Measurements from ENCODE around the gene OSER1.

OSER1 gene

GRCh38 chr20:44223721-44224120 lies 13.2 kb upstream of the OSER1 start:
- no peak for DNase-seq

GRCh38 chr20:44222633-44223368 lies 12.2 kb upstream of the OSER1 start:
- DNase-seq: no peak

GRCh38 chr20:44222027-44222426 lies 11.5 kb upstream of the OSER1 start:
- DNase-seq: no peak

GRCh38 chr20:44221368-44221954 lies 10.9 kb upstream of the OSER1 start:
- no peak for DNase-seq

GRCh38 chr20:44219791-44220190 lies 9.2 kb upstream of the OSER1 start:
- DNase-seq: no peak

- DNase-seq: no peak
These were observed 8.7 kb upstream of the OSER1 start for GRCh38 chr20:44219170-44219730.

GRCh38 chr20:44218446-44218845 lies 7.9 kb upstream of the OSER1 start:
- DNase-seq: no peak

- DNase-seq: peak; percentile 93
These were observed 6.9 kb upstream of the OSER1 start for GRCh38 chr20:44217342-44218092.

- DNase-seq: peak; percentile 85
These were observed 4.6 kb upstream of the OSER1 start for GRCh38 chr20:44215125-44215524.

- DNase-seq: no peak
These were observed 2.2 kb upstream of the OSER1 start for GRCh38 chr20:44212792-44213191.

- peak; percentile 71 for DNase-seq
These were observed 837 bp upstream of the OSER1 start for GRCh38 chr20:44211177-44212039.

- DNase-seq: peak; percentile 64
These were observed 725 bp downstream of the OSER1 start for GRCh38 chr20:44209686-44210405.

GRCh38 chr20:44208770-44209169 lies 1.8 kb downstream of the OSER1 start:
- DNase-seq: peak; percentile 21

- no peak for DNase-seq
These were observed 2.4 kb downstream of the OSER1 start for GRCh38 chr20:44208165-44208564.

- no peak for DNase-seq
These were observed 3.3 kb downstream of the OSER1 start for GRCh38 chr20:44207126-44207723.

GRCh38 chr20:44206132-44206531 lies 4.4 kb downstream of the OSER1 start:
- no peak for DNase-seq

- DNase-seq: peak; percentile 23
These were observed 5.7 kb downstream of the OSER1 start for GRCh38 chr20:44204832-44205215.

- DNase-seq: peak; percentile 93
These were observed 6.3 kb downstream of the OSER1 start for GRCh38 chr20:44204156-44204831.

- no peak for DNase-seq
These were observed 7.4 kb downstream of the OSER1 start for GRCh38 chr20:44203161-44203560.

GRCh38 chr20:44200983-44201382 lies 9.6 kb downstream of the OSER1 start:
- no peak for DNase-seq

- no peak for DNase-seq
These were observed 10.2 kb downstream of the OSER1 start for GRCh38 chr20:44200371-44200770.

Measured in DMS53 (cell line).